22Rv1 (cell line): ENCODE results near the gene GLRA3.

ENCODE experiments used
- H3K27ac ChIP-seq: fragments of 450-650 bp; 2 replicates; pipeline ENCODE4 v1.5.1; 2017
- CTCF ChIP-seq: fragments of 450-650 bp; IDR thresholded peaks from 2 replicates; pipeline ENCODE4 v1.5.1; 2017; ENCODE audit warnings: mild to moderate bottlenecking
- ZFX ChIP-seq: fragments of 450-650 bp; IDR thresholded peaks from 2 replicates; pipeline ENCODE4 v1.6.1; 2017; ENCODE audit warnings: antibody characterized with exemption, borderline replicate concordance

The GLRA3 gene

GRCh38 chr4:174867903-174868302, 38.9 kb upstream of the GLRA3 start:
- no peak overlapping the region for H3K27ac ChIP-seq
- TF ChIP-seq CTCF (no peak), ZFX (no peak)

GRCh38 chr4:174865418-174865985, 36.5 kb upstream of the GLRA3 start:
- TF ChIP-seq CTCF (no peak), ZFX (no peak)
- H3K27ac ChIP-seq, result no peak overlapping the region

- TF ChIP-seq CTCF (no peak), ZFX (no peak)
Measured at GRCh38 chr4:174864031-174864430, 35.0 kb upstream of the GLRA3 start.

GRCh38 chr4:174860588-174860987, 31.5 kb upstream of the GLRA3 start:
- no peak overlapping the region for H3K27ac ChIP-seq

More at GRCh38 chr4:174864031-174864430, 35.0 kb upstream of the GLRA3 start:
- H3K27ac ChIP-seq, result no peak overlapping the region

GRCh38 chr4:174859904-174860303, 30.9 kb upstream of the GLRA3 start:
- TF ChIP-seq ZFX, result no peak
- no peak for TF ChIP-seq CTCF
- no peak overlapping the region for H3K27ac ChIP-seq

More at GRCh38 chr4:174860588-174860987, 31.5 kb upstream of the GLRA3 start:
- TF ChIP-seq CTCF, result no peak
- TF ChIP-seq ZFX, result no peak

- H3K27ac ChIP-seq, result no peak overlapping the region
- no peak for TF ChIP-seq CTCF
- TF ChIP-seq ZFX, result no peak
Measured at GRCh38 chr4:174856926-174857800, 28.1 kb upstream of the GLRA3 start.

GRCh38 chr4:174855050-174855449, 26.0 kb upstream of the GLRA3 start:
- no peak overlapping the region for H3K27ac ChIP-seq
- TF ChIP-seq CTCF, result no peak
- no peak for TF ChIP-seq ZFX
